ENCODE data around the gene WWOX. TPM values are rescaled to one million over a fixed set of nuclear protein-coding genes. Genes with fewer than 3 reads are reported as not detected.

WWOX gene
- total RNA-seq, 1 donor: 24.2 TPM

- no peak overlapping the region for H3K4me3 ChIP-seq (ENCODE audit: low read depth, low read length)
- DNase-seq (ENCODE audit: low read depth): no peak
- TF ChIP-seq, protein P1, sequence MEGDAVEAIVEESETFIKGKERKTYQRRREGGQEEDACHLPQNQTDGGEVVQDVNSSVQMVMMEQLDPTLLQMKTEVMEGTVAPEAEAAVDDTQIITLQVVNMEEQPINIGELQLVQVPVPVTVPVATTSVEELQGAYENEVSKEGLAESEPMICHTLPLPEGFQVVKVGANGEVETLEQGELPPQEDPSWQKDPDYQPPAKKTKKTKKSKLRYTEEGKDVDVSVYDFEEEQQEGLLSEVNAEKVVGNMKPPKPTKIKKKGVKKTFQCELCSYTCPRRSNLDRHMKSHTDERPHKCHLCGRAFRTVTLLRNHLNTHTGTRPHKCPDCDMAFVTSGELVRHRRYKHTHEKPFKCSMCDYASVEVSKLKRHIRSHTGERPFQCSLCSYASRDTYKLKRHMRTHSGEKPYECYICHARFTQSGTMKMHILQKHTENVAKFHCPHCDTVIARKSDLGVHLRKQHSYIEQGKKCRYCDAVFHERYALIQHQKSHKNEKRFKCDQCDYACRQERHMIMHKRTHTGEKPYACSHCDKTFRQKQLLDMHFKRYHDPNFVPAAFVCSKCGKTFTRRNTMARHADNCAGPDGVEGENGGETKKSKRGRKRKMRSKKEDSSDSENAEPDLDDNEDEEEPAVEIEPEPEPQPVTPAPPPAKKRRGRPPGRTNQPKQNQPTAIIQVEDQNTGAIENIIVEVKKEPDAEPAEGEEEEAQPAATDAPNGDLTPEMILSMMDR (IDR thresholded peaks at IDR 0.05; ENCODE audit: insufficient read depth, low read length): no peak
These were observed 616.2 kb downstream of the WWOX start for GRCh38 chr16:78715673-78716072.

- TF ChIP-seq, protein P1 (IDR thresholded peaks at IDR 0.05; ENCODE audit: insufficient read depth, low read length): no peak
- no peak for DNase-seq (ENCODE audit: low read depth)
- no peak overlapping the region for H3K4me3 ChIP-seq (ENCODE audit: low read depth, low read length)
These were observed 618.7 kb downstream of the WWOX start for GRCh38 chr16:78718141-78718540.

DNA sequence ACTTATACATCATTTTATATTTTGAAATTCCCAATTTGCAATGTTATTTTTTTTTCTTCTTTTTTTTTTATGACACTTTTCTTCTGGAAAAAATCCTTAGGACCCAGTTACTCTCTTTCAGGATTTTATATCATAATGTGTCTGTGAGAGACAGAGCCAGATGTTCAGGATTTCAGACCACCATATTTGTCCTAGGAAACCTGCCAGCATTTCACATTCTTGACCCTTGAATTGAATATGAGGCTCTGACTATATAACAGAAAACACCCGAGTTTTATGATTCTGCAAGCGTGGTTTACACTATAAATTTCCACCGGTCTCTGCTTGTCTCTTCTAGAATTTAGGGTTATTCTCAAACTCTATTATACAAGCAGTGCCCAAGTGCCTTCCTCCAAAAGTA lies 621.0 kb downstream of the WWOX start:
- TF ChIP-seq, protein P1 (IDR thresholded peaks at IDR 0.05; ENCODE audit: insufficient read depth, low read length): no peak
- DNase-seq (ENCODE audit: low read depth): no peak
- H3K4me3 ChIP-seq (ENCODE audit: low read depth, low read length): no peak overlapping the region

- DNase-seq (ENCODE audit: low read depth): no peak
- H3K4me3 ChIP-seq (ENCODE audit: low read depth, low read length): no peak overlapping the region
- TF ChIP-seq, protein P1 (IDR thresholded peaks at IDR 0.05; ENCODE audit: insufficient read depth, low read length): no peak
These were observed 628.1 kb downstream of the WWOX start for GRCh38 chr16:78727536-78727935.

- no peak for DNase-seq (ENCODE audit: low read depth)
- no peak overlapping the region for H3K4me3 ChIP-seq (ENCODE audit: low read depth, low read length)
- TF ChIP-seq, protein P1 (IDR thresholded peaks at IDR 0.05; ENCODE audit: insufficient read depth, low read length): no peak
These were observed 630.2 kb downstream of the WWOX start for GRCh38 chr16:78729687-78730086.

DNA sequence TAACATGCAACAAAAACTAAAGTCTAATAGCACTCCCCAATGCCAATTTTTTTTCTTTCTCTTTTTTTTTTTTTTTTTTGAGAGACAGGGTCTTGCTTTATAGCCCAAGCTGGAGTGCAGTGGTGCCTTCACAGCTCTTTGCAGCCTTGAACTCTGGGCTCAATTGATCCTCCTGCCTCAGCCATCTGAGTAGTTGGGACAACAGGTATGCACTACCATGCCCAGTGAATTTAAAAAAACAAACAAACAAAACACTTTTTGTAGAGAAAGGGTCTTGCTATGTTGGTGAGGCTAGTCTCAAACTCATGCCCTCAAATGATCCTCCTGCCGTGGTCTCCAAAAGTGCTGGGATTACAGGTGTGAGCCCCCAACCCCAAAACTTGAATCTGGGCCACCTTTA lies 632.3 kb downstream of the WWOX start:
- no peak overlapping the region for H3K4me3 ChIP-seq (ENCODE audit: low read depth, low read length)
- no peak for DNase-seq (ENCODE audit: low read depth)
- TF ChIP-seq, protein P1 (IDR thresholded peaks at IDR 0.05; ENCODE audit: insufficient read depth, low read length): no peak

DNA sequence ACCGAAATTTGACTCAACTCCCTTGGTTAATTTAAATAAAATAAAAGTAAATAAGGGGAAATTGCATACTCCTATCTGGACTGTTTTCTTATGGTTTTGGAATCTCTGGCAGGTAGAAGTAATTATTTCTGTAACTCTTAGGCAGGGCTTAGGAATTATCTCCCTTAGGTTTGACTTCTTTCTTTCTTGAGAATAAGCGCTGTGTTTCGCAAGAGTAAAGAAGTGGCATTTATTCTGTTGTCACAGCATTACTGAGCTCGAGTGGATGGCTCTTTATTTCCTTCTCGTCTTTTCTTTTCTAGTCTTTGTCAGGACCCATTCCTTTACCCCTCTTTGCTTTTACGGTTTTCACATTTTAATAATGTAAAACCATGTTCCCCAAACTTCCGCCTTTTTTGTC lies 633.2 kb downstream of the WWOX start:
- TF ChIP-seq, protein P1 (IDR thresholded peaks at IDR 0.05; ENCODE audit: insufficient read depth, low read length): no peak
- no peak for DNase-seq (ENCODE audit: low read depth)
- H3K4me3 ChIP-seq (ENCODE audit: low read depth, low read length): no peak overlapping the region
